A673 (cell line): Measurements from ENCODE around the gene ZNF808. TPM values are rescaled to one million over a fixed set of nuclear protein-coding genes. Genes with fewer than 3 reads are reported as not detected.
"Not testable (repeated sequence)": the region's sequence is repeated elsewhere in the genome, so short reads cannot be mapped to it uniquely, and the experiment has no call there.

ENCODE experiments used
- BruUV-seq: library from RNA; stranded (reverse); fragments of 400-500 nt; replicated peaks from 2 replicates; lab custom pipeline; 2021; lab: Mats Ljungman, UMichigan
- CTCF ChIA-PET: fragments of 300-600 bp; sonication (Branson Sonifier 250); formaldehyde crosslinking; loops from one replicate; lab custom pipeline; 2022; ENCODE audit warnings: antibody characterized with exemption; lab: Charles Lee
- POLR2A ChIA-PET: fragments of 300-600 bp; sonication (Branson Sonifier 250); formaldehyde crosslinking; loops from one replicate; lab custom pipeline; 2022; ENCODE audit warnings: antibody characterized with exemption; ENCODE audit not compliant: low non-redundant PET; lab: Charles Lee
- DNase-seq: peaks from one replicate; pipeline ENCODE4 v3.0.0-alpha.2; 2015; ENCODE audit warnings: low spot score
- H3K27ac ChIP-seq: fragments of 200-600 bp; sonication (generic); 2 replicates; pipeline ENCODE4 v1.5.1; 2016; ENCODE audit warnings: mixed run types, low read depth, mild to moderate bottlenecking, mixed read lengths, antibody characterized with exemption, low read length; ENCODE audit not compliant: poor library complexity, severe bottlenecking
- H3K27me3 ChIP-seq: fragments of 200-600 bp; sonication (generic); replicated peaks from 2 replicates; pipeline ENCODE4 v1.6.1; 2017; ENCODE audit warnings: mixed run types, low read depth, mild to moderate bottlenecking, mixed read lengths, antibody characterized with exemption, low read length; ENCODE audit not compliant: insufficient read depth, poor library complexity
- H3K36me3 ChIP-seq: fragments of 200-600 bp; sonication (generic); 2 replicates; pipeline ENCODE4 v1.6.1; 2016; ENCODE audit warnings: mixed run types, mild to moderate bottlenecking, mixed read lengths, antibody characterized with exemption, low read length; ENCODE audit not compliant: insufficient read depth, poor library complexity, severe bottlenecking
- H3K4me1 ChIP-seq: fragments of 200-600 bp; sonication (generic); 2 replicates; pipeline ENCODE4 v1.6.1; 2017; ENCODE audit warnings: mixed run types, mild to moderate bottlenecking, mixed read lengths, antibody characterized with exemption, low read length; ENCODE audit not compliant: insufficient read depth, poor library complexity, severe bottlenecking
- H3K4me3 ChIP-seq: fragments of 200-600 bp; sonication (generic); 2 replicates; pipeline ENCODE4 v1.5.1; 2016; ENCODE audit warnings: low read depth, mixed run types, mild to moderate bottlenecking, mixed read lengths, low read length; ENCODE audit not compliant: poor library complexity, severe bottlenecking
- H3K9me3 ChIP-seq: fragments of 200-600 bp; sonication (generic); 2 replicates; pipeline ENCODE4 v1.6.1; 2016; ENCODE audit warnings: mixed run types, low read depth, mild to moderate bottlenecking, mixed read lengths, antibody characterized with exemption, low read length; ENCODE audit not compliant: poor library complexity, severe bottlenecking
- CTCF ChIP-seq: fragments of 300-800, 200-600 bp; sonication (generic); conservative IDR thresholded peaks from 2 replicates; pipeline ENCODE4 v1.5.1; 2017; ENCODE audit warnings: low read depth, mild to moderate bottlenecking, antibody characterized with exemption, low read length, moderate library complexity, mixed read lengths
- EZH2 ChIP-seq: fragments of 200-600 bp; sonication (generic); IDR thresholded peaks from 2 replicates; pipeline ENCODE4 v1.6.1; 2017; ENCODE audit warnings: borderline replicate concordance, low read depth, mild to moderate bottlenecking, mixed read lengths, antibody characterized with exemption, low read length; ENCODE audit not compliant: poor library complexity, severe bottlenecking
- intact Hi-C: fragments of 100-400 bp; cut with micrococcal nuclease; formaldehyde crosslinking; loops from one replicate; pipeline ENCODE4 v1.10.0; 2022; ENCODE audit not compliant: unreplicated experiment
- total RNA-seq: library from RNA; stranded (reverse); gene quantifications from 2 replicates; pipeline ENCODE4 v1.2.3, GENCODE V29; 2021

The ZNF808 gene
- total RNA-seq, 1 experiment from 2014 or later, result 19.1 TPM

- H3K27me3 ChIP-seq, H3K36me3 ChIP-seq, H3K4me3 ChIP-seq, intact Hi-C loops, DNase-seq, H3K27ac ChIP-seq, CTCF ChIA-PET, BruUV-seq, H3K4me1 ChIP-seq, POLR2A ChIA-PET: not testable (repeated sequence)
- H3K9me3 ChIP-seq, result peaks cover 42% of the 10 kb centered on the region
Measured at GRCh38 chr19:52561611-52562010, 34.1 kb downstream of the ZNF808 start.

- H3K36me3 ChIP-seq, result no peaks in the 10 kb centered on the region
- no peaks in the 10 kb centered on the region for H3K4me1 ChIP-seq
- BruUV-seq, result no TSS peak
- no peaks in the 10 kb centered on the region for H3K27me3 ChIP-seq
- H3K9me3 ChIP-seq, result peaks cover 25% of the 10 kb centered on the region
- DNase-seq, result no peak
- CTCF ChIA-PET, result no interaction called here
- TF ChIP-seq EZH2, result no peak
- no peak for TF ChIP-seq CTCF
- no peak overlapping the region for H3K4me3 ChIP-seq
- POLR2A ChIA-PET, result no interaction called here
- intact Hi-C loops, result no loop called here
- no peak overlapping the region for H3K27ac ChIP-seq
Measured at GRCh38 chr19:52566121-52566520, 38.7 kb downstream of the ZNF808 start.

GRCh38 chr19:52566588-52566987 is 39.1 kb downstream of the ZNF808 start:
- intact Hi-C loops, result no loop called here
- BruUV-seq, result no TSS peak
- POLR2A ChIA-PET, result no interaction called here

More at GRCh38 chr19:52566588-52566987, 39.1 kb downstream of the ZNF808 start:
- CTCF ChIA-PET, result interaction anchor here (0.6 kb wide), 1 partner anchor 859 kb away, joined by 6 read pairs; no protein-coding TSS in a partner anchor
- no peaks in the 10 kb centered on the region for H3K4me1 ChIP-seq
- no peaks in the 10 kb centered on the region for H3K36me3 ChIP-seq
- TF ChIP-seq CTCF (no peak), EZH2 (no peak)
- no peak overlapping the region for H3K4me3 ChIP-seq
- peaks cover 22% of the 10 kb centered on the region for H3K9me3 ChIP-seq
- no peaks in the 10 kb centered on the region for H3K27me3 ChIP-seq
- no peak overlapping the region for H3K27ac ChIP-seq
- no peak for DNase-seq
